Mesendoderm (in vitro differentiated cells): Measurements from ENCODE around the gene GSTP1.
"Not testable (repeated sequence)": the region's sequence is repeated elsewhere in the genome, so short reads cannot be mapped to it uniquely, and the experiment has no call there.

Experiments used
- DNase-seq: peaks from one replicate; pipeline ENCODE4 v3.0.0; 2013
- H2AK5ac ChIP-seq: 2 replicates; pipeline ENCODE4 v1.6.1; 2013; ENCODE audit warnings: low read length, inconsistent platforms
- H2BK120ac ChIP-seq: 2 replicates; pipeline ENCODE4 v1.6.1; 2013; ENCODE audit warnings: low read depth, mild to moderate bottlenecking, low read length, moderate library complexity, mixed read lengths
- H2BK15ac ChIP-seq: replicated peaks from 2 replicates; pipeline ENCODE4 v1.6.1; 2013; ENCODE audit warnings: low read depth, mild to moderate bottlenecking, moderate library complexity
- H2BK5ac ChIP-seq: 2 replicates; pipeline ENCODE4 v1.6.1; 2013; ENCODE audit warnings: low read length, inconsistent platforms
- H3K18ac ChIP-seq: 2 replicates; pipeline ENCODE4 v1.6.1; 2013; ENCODE audit warnings: mild to moderate bottlenecking, low read length, mixed read lengths
- H3K23ac ChIP-seq: one replicate; pipeline ENCODE4 v1.6.1; 2013; ENCODE audit warnings: low read length
- H3K27ac ChIP-seq: 2 replicates; pipeline ENCODE4 v1.5.1; 2013; ENCODE audit warnings: low read depth, mild to moderate bottlenecking, inconsistent platforms, low read length, moderate library complexity
- H3K27me3 ChIP-seq: 2 replicates; pipeline ENCODE4 v1.6.1; 2013; ENCODE audit warnings: low read length, control low read depth, mild to moderate bottlenecking, inconsistent platforms; ENCODE audit not compliant: insufficient read depth, poor library complexity
- H3K36me3 ChIP-seq: 2 replicates; pipeline ENCODE4 v1.6.1; 2013; ENCODE audit warnings: low read length, inconsistent platforms; ENCODE audit not compliant: control insufficient read depth, insufficient read depth
- H3K4ac ChIP-seq: one replicate; pipeline ENCODE4 v1.6.1; 2013; ENCODE audit warnings: low read depth, mild to moderate bottlenecking, low read length, moderate library complexity
- H3K4me1 ChIP-seq: 2 replicates; pipeline ENCODE4 v1.6.1; 2013; ENCODE audit warnings: low read depth, low read length, inconsistent platforms; ENCODE audit not compliant: control insufficient read depth
- H3K4me2 ChIP-seq: 2 replicates; pipeline ENCODE4 v1.6.1; 2013; ENCODE audit warnings: low read length
- H3K4me3 ChIP-seq: 2 replicates; pipeline ENCODE4 v1.5.1; 2013; ENCODE audit warnings: mild to moderate bottlenecking, low read length
- H3K56ac ChIP-seq: one replicate; pipeline ENCODE4 v1.6.1; 2013; ENCODE audit warnings: low read length
- H3K79me1 ChIP-seq: 2 replicates; pipeline ENCODE4 v1.6.1; 2013; ENCODE audit warnings: low read length, inconsistent platforms
- H3K79me2 ChIP-seq: 2 replicates; pipeline ENCODE4 v1.6.1; 2013; ENCODE audit warnings: mild to moderate bottlenecking, low read length; ENCODE audit not compliant: control insufficient read depth, insufficient read depth
- H3K9ac ChIP-seq: 2 replicates; pipeline ENCODE4 v1.6.1; 2013; ENCODE audit warnings: low read length, inconsistent platforms
- H4K5ac ChIP-seq: one replicate; pipeline ENCODE4 v1.6.1; 2013; ENCODE audit warnings: low read length
- H4K8ac ChIP-seq: one replicate; pipeline ENCODE4 v1.6.1; 2013; ENCODE audit warnings: low read depth, mild to moderate bottlenecking, control low read depth, low read length, moderate library complexity
- WGBS: extraction: QIAGEN DNeasy Blood & Tissue Kit; methylation state at CpG from one replicate; pipeline ENCODE4 v1.1.7; 2013; ENCODE audit warnings: low lambda C conversion rate, missing lambda C conversion rate; ENCODE audit not compliant: insufficient coverage; ENCODE audit errors: extremely low coverage; 5-methylcytosine and 5-hydroxymethylcytosine counted together

Gene GSTP1

GRCh38 chr11:67600324-67601029 lies 16.9 kb downstream of the GSTP1 start:
- Histone ChIP-seq H2AK5ac (no peak overlapping the region), H2BK5ac (no peak overlapping the region), H3K56ac (no peak overlapping the region), H3K4me1 (no peaks in the 10 kb centered on the region), H3K9ac (no peak overlapping the region), H3K4ac (no peak overlapping the region), H3K18ac (no peak overlapping the region), H3K23ac (no peak overlapping the region), H2BK15ac (no peak overlapping the region), H3K36me3 (no peaks in the 10 kb centered on the region), H4K5ac (no peak overlapping the region), H4K8ac (no peak overlapping the region), H3K4me3 (no peak overlapping the region), H3K27me3 (no peaks in the 10 kb centered on the region), H3K79me2 (no peaks in the 10 kb centered on the region), H2BK120ac (no peak overlapping the region), H3K79me1 (no peaks in the 10 kb centered on the region), H3K27ac (no peak overlapping the region), H3K4me2 (no peak overlapping the region)
- no peak for DNase-seq
- no CpG with 5 or more reads among the region's 7 CpGs for WGBS

- H4K5ac ChIP-seq = no peak overlapping the region
- H3K79me1 ChIP-seq = no peaks in the 10 kb centered on the region
- no peak overlapping the region for H3K9ac ChIP-seq
- no peak overlapping the region for H3K56ac ChIP-seq
- no peaks in the 10 kb centered on the region for H3K27me3 ChIP-seq
- no peak overlapping the region for H4K8ac ChIP-seq
- H2BK15ac ChIP-seq = no peak overlapping the region
- H2BK120ac ChIP-seq = no peak overlapping the region
- no peak overlapping the region for H3K4ac ChIP-seq
- H3K18ac ChIP-seq = no peak overlapping the region
- H3K4me1 ChIP-seq = no peaks in the 10 kb centered on the region
- no peak overlapping the region for H3K23ac ChIP-seq
- H3K4me2 ChIP-seq = no peak overlapping the region
- H3K4me3 ChIP-seq = no peak overlapping the region
- WGBS = no CpG with 5 or more reads among the region's 7 CpGs
- H3K27ac ChIP-seq = no peak overlapping the region
- H3K36me3 ChIP-seq = no peaks in the 10 kb centered on the region
- H2BK5ac ChIP-seq = no peak overlapping the region
- H3K79me2 ChIP-seq = no peaks in the 10 kb centered on the region
- H2AK5ac ChIP-seq = no peak overlapping the region
- no peak for DNase-seq
Measured at GRCh38 chr11:67601098-67601497, 17.5 kb downstream of the GSTP1 start.

DNA sequence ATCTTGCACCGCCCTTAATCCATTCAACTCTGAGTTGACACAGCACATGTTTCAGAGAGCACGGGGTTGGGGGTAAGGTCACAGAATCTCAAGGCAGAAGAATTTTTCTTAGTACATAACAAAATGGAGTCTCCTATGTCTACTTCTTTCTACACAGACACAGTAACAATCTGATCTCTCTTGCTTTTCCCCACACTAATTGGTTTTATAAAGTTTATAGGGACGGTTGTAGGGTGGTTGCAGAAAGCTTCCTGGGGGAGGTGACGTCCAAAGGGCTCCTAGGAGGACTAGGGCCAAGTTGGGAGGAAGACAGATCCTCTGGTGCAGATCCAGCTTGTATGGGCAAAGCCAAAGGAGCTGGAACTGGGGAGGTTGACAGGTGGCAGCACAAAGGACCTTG lies 20.5 kb downstream of the GSTP1 start:
- not testable (repeated sequence) for H3K18ac ChIP-seq, H3K27me3 ChIP-seq, DNase-seq, H3K4ac ChIP-seq, H2BK120ac ChIP-seq, H2AK5ac ChIP-seq, H3K4me2 ChIP-seq, H3K4me1 ChIP-seq, H3K79me2 ChIP-seq, H2BK5ac ChIP-seq, H3K36me3 ChIP-seq, H3K9ac ChIP-seq, H3K79me1 ChIP-seq, H3K4me3 ChIP-seq, H2BK15ac ChIP-seq, H4K8ac ChIP-seq, H4K5ac ChIP-seq
- no CpG with 5 or more reads among the region's 4 CpGs for WGBS
- Histone ChIP-seq H3K27ac (peak overlapping the region; percentile 15), H3K23ac (peak overlapping the region; percentile 11), H3K56ac (peak overlapping the region; percentile 3)

GRCh38 chr11:67604815-67605214 lies 21.2 kb downstream of the GSTP1 start:
- Histone ChIP-seq H3K4me1 (no peaks in the 10 kb centered on the region), H3K27me3 (no peaks in the 10 kb centered on the region), H3K4me3 (no peak overlapping the region), H2BK5ac (no peak overlapping the region), H3K4ac (peak overlapping the region; percentile 8), H4K5ac (no peak overlapping the region), H3K23ac (no peak overlapping the region), H3K79me2 (peaks cover 2% of the 10 kb centered on the region), H3K18ac (no peak overlapping the region), H3K36me3 (no peaks in the 10 kb centered on the region), H3K56ac (peak overlapping the region; percentile 3), H3K9ac (no peak overlapping the region), H3K4me2 (no peak overlapping the region), H3K27ac (no peak overlapping the region), H2AK5ac (no peak overlapping the region), H3K79me1 (peaks cover 7% of the 10 kb centered on the region), H4K8ac (no peak overlapping the region), H2BK15ac (no peak overlapping the region), H2BK120ac (no peak overlapping the region)
- WGBS = no CpG with 5 or more reads among the region's 2 CpGs
- no peak for DNase-seq

DNA sequence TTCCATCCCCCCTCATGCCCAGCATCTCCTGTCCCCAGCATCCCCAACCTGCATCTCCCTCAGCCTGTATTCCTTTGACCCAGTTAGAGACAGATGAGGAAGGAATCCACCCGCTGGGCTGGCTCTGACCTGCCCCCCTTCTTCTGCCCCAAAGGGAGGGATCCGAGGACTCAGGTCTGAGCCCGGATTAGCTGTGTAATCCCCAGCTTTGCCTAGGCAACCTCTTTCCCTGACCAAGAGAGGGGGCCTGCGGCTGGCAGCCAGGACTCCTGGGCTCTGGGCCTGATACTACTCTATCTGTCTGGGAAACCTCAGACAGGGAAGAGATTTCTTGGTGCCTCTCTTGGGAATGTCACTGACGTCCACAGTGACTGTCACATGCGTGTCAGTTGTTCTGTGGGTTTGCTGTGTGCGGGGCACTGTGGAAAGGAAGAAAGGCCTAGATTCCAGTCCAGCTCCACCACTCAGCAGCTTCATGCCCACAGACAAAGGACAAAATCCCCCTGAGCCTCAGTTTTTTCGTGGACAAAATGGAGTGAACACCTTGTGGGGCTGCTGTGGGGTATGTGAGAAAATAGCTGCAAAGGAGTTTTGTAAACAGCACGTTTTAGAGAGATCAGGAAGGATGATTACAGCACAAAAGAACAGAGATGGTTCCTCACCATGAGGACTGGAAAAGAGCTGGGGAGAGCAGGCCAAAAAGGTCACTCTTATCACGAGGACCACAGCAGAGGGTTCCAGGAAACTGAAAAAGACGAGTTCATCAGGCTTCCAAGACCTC lies 21.8 kb downstream of the GSTP1 start:
- DNase-seq = no peak
- no peak overlapping the region for H3K27ac ChIP-seq

More for the DNA sequence above, 21.8 kb downstream of the GSTP1 start:
- Histone ChIP-seq H3K27me3 (no peaks in the 10 kb centered on the region), H3K9ac (no peak overlapping the region), H4K5ac (no peak overlapping the region), H3K79me2 (peaks cover 2% of the 10 kb centered on the region), H3K4me1 (no peaks in the 10 kb centered on the region), H3K18ac (no peak overlapping the region), H3K79me1 (peaks cover 7% of the 10 kb centered on the region), H2AK5ac (no peak overlapping the region), H2BK120ac (no peak overlapping the region), H2BK15ac (no peak overlapping the region), H3K56ac (no peak overlapping the region), H4K8ac (no peak overlapping the region), H2BK5ac (no peak overlapping the region), H3K36me3 (no peaks in the 10 kb centered on the region), H3K4me3 (no peak overlapping the region), H3K23ac (no peak overlapping the region), H3K4ac (peak overlapping the region; percentile 8), H3K4me2 (no peak overlapping the region)
- WGBS = no CpG with 5 or more reads among the region's 11 CpGs
